ENCODE measurements around the gene OST4. TPM values are rescaled to one million over a fixed set of nuclear protein-coding genes. Genes with fewer than 3 reads are reported as not detected.

OST4 gene
- total RNA-seq, 4 donors from 2014 or later, result 111 to 217 (median 166) TPM

GRCh38 chr2:27069436-27069835 is 2.0 kb downstream of the OST4 start:
- no peaks in the 10 kb centered on the region for H3K27me3 ChIP-seq
- WGBS, 2 donors, result 80 to 90% methylated on average over 6 of the region's 6 CpGs
- no peak for TF ChIP-seq POLR2A (IDR thresholded peaks at IDR 0.05)
- TF ChIP-seq CTCF (IDR thresholded peaks at IDR 0.05), result no peak
- no peak for TF ChIP-seq EP300 (IDR thresholded peaks at IDR 0.05)
- peak overlapping the region in 1 of 4 donors; percentile 98 for H3K27ac ChIP-seq
- H3K4me1 ChIP-seq, result peaks cover 0 to 63% (median 19%) of the 10 kb centered on the region in 4 donors
- no peak for DNase-seq (ENCODE audit: low spot score in 2 of 2)
- peaks cover 0 to 47% (median 0%) of the 10 kb centered on the region in 3 donors for H3K36me3 ChIP-seq
- no peak overlapping the region for H3K4me3 ChIP-seq
- no peaks in the 10 kb centered on the region for H3K9me3 ChIP-seq

GRCh38 chr2:27067385-27067784 is 4.1 kb downstream of the OST4 start:
- H3K36me3 ChIP-seq, result peaks cover 0 to 61% (median 0%) of the 10 kb centered on the region in 3 donors
- peaks cover 0 to 43% (median 16%) of the 10 kb centered on the region in 4 donors for H3K4me1 ChIP-seq
- H3K9me3 ChIP-seq, result no peaks in the 10 kb centered on the region
- no peaks in the 10 kb centered on the region for H3K27me3 ChIP-seq
- no peak for DNase-seq (ENCODE audit: low spot score in 2 of 2)
- no peak overlapping the region for H3K27ac ChIP-seq
- TF ChIP-seq POLR2A (IDR thresholded peaks at IDR 0.05) (no peak), EP300 (IDR thresholded peaks at IDR 0.05) (no peak), CTCF (IDR thresholded peaks at IDR 0.05) (no peak)
- 83 to 91% methylated on average over 5 of the region's 5 CpGs for WGBS, 2 donors
- no peak overlapping the region for H3K4me3 ChIP-seq

- Histone ChIP-seq H3K36me3 (peaks cover 0 to 77% (median 0%) of the 10 kb centered on the region in 3 donors), H3K9me3 (no peaks in the 10 kb centered on the region), H3K27me3 (no peaks in the 10 kb centered on the region), H3K27ac (no peak overlapping the region), H3K4me3 (no peak overlapping the region), H3K4me1 (peaks cover 0 to 29% (median 4%) of the 10 kb centered on the region in 4 donors)
- DNase-seq (ENCODE audit: low spot score in 2 of 2), result no peak
- TF ChIP-seq CTCF (IDR thresholded peaks at IDR 0.05) (no peak), POLR2A (IDR thresholded peaks at IDR 0.05) (no peak), EP300 (IDR thresholded peaks at IDR 0.05) (no peak)
- 83 to 90% methylated on average over 3 of the region's 3 CpGs for WGBS, 2 donors
Observed at GRCh38 chr2:27065128-27065527, 6.3 kb downstream of the OST4 start.

- H3K27ac ChIP-seq, result no peak overlapping the region
- H3K4me3 ChIP-seq, result no peak overlapping the region
- no peaks in the 10 kb centered on the region for H3K4me1 ChIP-seq
- DNase-seq (ENCODE audit: low spot score in 2 of 2), result no peak
- WGBS, 2 donors, result 84 to 90% methylated on average over 3 of the region's 3 CpGs
- no peaks in the 10 kb centered on the region for H3K9me3 ChIP-seq
- H3K36me3 ChIP-seq, result peaks cover 0 to 81% (median 0%) of the 10 kb centered on the region in 3 donors
- TF ChIP-seq POLR2A (IDR thresholded peaks at IDR 0.05) (no peak), EP300 (IDR thresholded peaks at IDR 0.05) (no peak), CTCF (IDR thresholded peaks at IDR 0.05) (no peak)
- no peaks in the 10 kb centered on the region for H3K27me3 ChIP-seq
Observed at GRCh38 chr2:27060323-27060722, 11.1 kb downstream of the OST4 start.

- TF ChIP-seq EP300 (IDR thresholded peaks at IDR 0.05) (no peak), POLR2A (IDR thresholded peaks at IDR 0.05) (no peak), CTCF (IDR thresholded peaks at IDR 0.05) (no peak)
Observed at GRCh38 chr2:27059141-27059820, 12.2 kb downstream of the OST4 start.

More at GRCh38 chr2:27059141-27059820, 12.2 kb downstream of the OST4 start:
- no peak for DNase-seq (ENCODE audit: low spot score in 2 of 2)
- WGBS, 2 donors, result 77 to 79% methylated on average over 13 to 15 of the region's 15 CpGs
- no peak overlapping the region for H3K4me3 ChIP-seq
- no peak overlapping the region for H3K27ac ChIP-seq
- H3K27me3 ChIP-seq, result no peaks in the 10 kb centered on the region
- no peaks in the 10 kb centered on the region for H3K4me1 ChIP-seq
- no peaks in the 10 kb centered on the region for H3K9me3 ChIP-seq
- H3K36me3 ChIP-seq, result peaks cover 0 to 88% (median 0%) of the 10 kb centered on the region in 3 donors

Data from tibial nerve (tissue), 4 donors.